GM12874 (cell line): ENCODE results near the gene GABRA5.

Experiments
- TF ChIP-seq, protein P1 (sequence below): IDR thresholded peaks from 2 replicates; pipeline ENCODE4 v1.5.1; 2011; ENCODE audit warnings: low read depth, mild to moderate bottlenecking, control low read depth, low read length, moderate library complexity; ENCODE audit not compliant: insufficient read depth

Gene GABRA5

DNA sequence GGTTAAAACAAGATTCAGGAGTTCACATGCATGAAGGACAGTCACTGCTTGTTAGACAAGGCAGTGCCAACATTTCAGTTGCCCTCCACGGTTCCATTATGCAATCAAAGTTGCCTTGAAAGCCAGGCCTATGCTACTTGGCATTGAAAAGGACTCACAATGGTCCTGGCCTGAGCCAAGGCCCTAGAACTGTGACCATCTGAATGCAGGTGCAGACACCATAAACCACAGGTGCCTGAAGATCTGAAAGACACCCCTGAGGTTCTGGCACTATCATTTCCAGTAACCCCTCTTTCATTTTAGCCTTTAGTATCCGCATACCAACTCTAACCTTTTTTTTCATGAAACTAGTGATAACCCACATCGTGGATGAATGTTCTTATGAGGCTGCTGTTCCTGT lies 2.8 kb downstream of the GABRA5 start:
- TF ChIP-seq, protein P1, sequence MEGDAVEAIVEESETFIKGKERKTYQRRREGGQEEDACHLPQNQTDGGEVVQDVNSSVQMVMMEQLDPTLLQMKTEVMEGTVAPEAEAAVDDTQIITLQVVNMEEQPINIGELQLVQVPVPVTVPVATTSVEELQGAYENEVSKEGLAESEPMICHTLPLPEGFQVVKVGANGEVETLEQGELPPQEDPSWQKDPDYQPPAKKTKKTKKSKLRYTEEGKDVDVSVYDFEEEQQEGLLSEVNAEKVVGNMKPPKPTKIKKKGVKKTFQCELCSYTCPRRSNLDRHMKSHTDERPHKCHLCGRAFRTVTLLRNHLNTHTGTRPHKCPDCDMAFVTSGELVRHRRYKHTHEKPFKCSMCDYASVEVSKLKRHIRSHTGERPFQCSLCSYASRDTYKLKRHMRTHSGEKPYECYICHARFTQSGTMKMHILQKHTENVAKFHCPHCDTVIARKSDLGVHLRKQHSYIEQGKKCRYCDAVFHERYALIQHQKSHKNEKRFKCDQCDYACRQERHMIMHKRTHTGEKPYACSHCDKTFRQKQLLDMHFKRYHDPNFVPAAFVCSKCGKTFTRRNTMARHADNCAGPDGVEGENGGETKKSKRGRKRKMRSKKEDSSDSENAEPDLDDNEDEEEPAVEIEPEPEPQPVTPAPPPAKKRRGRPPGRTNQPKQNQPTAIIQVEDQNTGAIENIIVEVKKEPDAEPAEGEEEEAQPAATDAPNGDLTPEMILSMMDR: no peak

DNA sequence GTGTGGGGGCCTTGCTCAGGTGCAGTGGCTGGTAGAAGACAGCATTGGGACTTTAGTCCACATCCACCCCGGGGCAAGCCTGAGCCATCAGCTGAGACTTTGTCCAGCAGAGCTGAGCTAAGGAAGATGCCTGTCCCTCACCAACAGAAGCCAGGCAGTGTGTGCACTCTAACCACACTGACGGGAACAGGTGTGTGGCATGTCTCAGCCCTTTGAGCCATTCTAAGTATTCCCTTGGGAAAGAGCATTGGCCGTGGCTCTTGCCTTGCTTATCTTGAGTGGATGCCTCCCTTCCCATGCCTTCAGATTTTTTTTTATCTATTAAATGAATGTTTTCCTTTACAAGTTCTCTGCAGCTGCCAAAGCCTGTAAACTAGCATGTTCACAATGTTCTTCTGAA lies 3.5 kb downstream of the GABRA5 start:
- TF ChIP-seq, protein P1: no peak

DNA sequence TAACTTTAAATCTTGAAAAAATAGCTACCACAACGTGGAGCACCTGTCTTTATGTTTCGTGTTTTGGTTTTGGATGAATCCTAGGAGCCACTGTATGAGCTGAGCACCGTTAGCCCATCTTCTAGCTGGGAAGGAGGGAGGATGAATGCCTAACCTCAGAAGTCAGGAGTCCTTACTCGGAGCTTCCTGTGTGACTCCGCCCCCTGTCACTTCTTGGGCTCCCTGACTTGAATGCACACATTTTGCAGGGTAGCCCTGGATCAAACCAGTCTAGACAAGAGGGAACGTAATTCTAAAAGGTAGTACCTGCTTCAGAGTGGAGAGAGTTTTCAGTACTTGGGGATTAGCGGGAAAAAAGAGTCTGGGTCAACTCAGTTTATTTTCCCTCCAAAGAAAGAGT lies 5.3 kb downstream of the GABRA5 start:
- TF ChIP-seq, protein P1: no peak

DNA sequence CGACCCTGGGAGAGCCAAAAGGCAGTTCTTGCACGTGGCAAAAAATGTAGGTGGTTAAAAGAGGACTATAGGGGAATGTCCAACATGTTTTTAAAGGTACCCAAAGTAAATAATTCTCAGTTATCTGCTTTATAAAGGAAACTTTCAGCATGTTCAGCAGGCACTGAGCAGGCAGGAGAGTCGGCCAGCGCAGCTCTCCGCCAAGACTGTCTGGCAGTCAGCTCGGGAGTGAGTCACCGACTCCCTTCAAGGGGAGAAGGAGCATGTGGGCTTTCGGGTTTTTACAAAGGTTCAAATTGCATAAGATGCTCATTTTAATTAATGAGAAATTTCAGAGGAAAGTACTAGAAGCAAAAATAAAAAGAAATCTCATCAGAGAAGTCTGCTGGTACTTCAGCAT lies 7.0 kb downstream of the GABRA5 start:
- TF ChIP-seq, protein P1: no peak

DNA sequence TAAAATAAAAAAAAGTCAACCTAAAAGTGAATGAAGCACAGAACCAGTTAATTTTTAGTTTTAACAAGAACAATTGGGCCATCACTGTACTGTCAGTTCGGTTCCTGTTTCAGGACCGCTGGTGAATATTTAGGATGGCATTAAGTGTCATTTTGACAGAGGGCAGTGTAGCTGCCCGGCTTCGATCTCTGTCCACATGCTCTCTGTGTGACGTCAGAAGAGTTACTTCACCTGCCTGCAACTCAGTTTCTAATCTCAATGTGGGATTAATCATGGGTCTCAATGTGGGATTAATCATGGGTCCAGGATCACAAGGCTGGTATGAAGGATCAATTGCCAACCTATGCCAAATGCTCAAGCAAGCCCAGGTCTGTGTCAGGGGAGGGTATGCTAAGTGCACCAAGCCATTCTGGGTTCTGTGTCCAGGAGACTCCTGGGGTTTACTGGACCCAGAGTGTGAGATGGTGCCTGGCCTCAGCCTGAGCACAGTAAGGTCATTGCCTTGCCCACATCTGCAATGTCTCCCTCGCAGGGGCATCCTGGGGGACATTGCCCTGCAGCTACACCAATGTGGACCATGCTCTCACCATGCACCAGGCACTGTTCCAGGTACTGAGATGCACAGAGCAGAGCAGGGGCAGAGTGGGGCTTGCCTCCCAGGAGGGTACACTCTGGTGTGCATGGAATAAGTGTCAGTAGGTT lies 8.1 kb downstream of the GABRA5 start:
- TF ChIP-seq, protein P1: no peak

DNA sequence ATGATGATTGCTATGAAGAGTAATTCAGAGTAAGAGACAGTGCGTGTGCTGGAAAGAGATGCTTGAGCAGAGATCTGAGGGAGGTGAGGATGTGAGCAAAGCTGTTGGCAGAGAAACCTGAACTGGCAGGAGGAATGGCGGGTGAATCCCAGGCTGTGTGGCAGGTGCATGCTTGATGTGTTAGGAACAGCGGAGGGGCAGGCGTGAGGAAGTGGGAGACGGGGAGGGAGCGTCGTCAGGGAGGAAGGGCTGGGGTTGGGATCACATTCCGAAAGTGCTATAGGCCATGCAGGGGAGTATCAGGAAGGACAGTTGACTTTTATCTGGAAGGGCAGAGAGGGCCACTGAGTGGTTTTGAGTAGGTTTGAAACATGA lies 8.6 kb downstream of the GABRA5 start:
- TF ChIP-seq, protein P1: no peak

DNA sequence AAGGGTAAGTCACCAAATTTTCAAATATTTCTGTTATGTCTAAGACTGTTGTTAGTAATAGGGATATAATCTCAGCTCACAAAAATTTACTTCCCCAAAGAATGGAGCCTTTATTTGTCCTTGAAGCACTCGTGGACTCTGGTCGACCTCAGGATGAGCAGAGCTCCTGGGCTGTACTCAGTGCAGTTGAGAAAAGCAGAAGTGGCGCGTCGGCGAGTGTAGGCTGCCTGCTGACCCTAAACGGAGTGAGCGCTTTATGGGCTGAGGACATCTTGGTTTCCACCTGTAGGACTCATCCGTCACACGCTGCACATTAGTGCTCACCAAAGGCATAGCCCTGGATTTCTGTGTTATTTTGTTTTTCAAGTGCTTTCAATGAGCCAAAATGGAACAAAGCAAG lies 11.0 kb downstream of the GABRA5 start:
- TF ChIP-seq, protein P1: no peak
